GM12892 (cell line): Measurements from ENCODE around the gene CFAP97D2.

Experiments used
- POLR2A ChIP-seq: IDR thresholded peaks from 2 replicates; pipeline ENCODE4 v1.6.1; 2011; ENCODE audit warnings: low read depth, low read length, control low read depth
- POLR2AphosphoS5 ChIP-seq: IDR thresholded peaks from 2 replicates; pipeline ENCODE4 v1.6.1; 2011; ENCODE audit warnings: low read depth, low read length, control low read depth
- TAF1 ChIP-seq: IDR thresholded peaks from 2 replicates; pipeline ENCODE4 v1.6.1; 2011; ENCODE audit warnings: low read depth, mild to moderate bottlenecking, control low read depth, low read length, borderline replicate concordance

- TF ChIP-seq POLR2A (no peak), TAF1 (no peak), POLR2AphosphoS5 (no peak)
Measured at GRCh38 chr13:114259974-114260373, 80.9 kb downstream of the CFAP97D2 start.
